CD14-positive monocyte (primary cell): ENCODE results near the gene CCBE1. TPM values are rescaled to one million over a fixed set of nuclear protein-coding genes. Genes with fewer than 3 reads are reported as not detected.

Source experiments
- DNase-seq, 3 donors: peaks; one replicate each; pipeline ENCODE4 v3.0.0-alpha.2; 2011 to 2022
- H2AFZ ChIP-seq: 2 replicates; pipeline ENCODE4 v1.6.0; 2012; ENCODE audit warnings: mild to moderate bottlenecking, low read depth, low read length, inconsistent platforms; ENCODE audit not compliant: insufficient read depth, poor library complexity, severe bottlenecking
- H3K27ac ChIP-seq, 2 donors: 1 replicate in 1 of 2; 2 replicates in 1 of 2; pipeline ENCODE4 v1.5.1; 2012 to 2013; ENCODE audit warnings: low read length in 2 of 2, control low read depth in 1 of 2, inconsistent platforms in 1 of 2, low read depth in 1 of 2, mild to moderate bottlenecking in 1 of 2
- H3K27me3 ChIP-seq, 2 donors: one replicate each; pipeline versions ENCODE4 v1.6.0 to v1.6.1; 2011 to 2013; ENCODE audit warnings: low read length in 2 of 2; ENCODE audit not compliant: control insufficient read depth in 2 of 2, insufficient read depth in 2 of 2
- H3K36me3 ChIP-seq, 2 donors: replicated peaks in 1 of 2; 1 replicate in 1 of 2; 2 replicates in 1 of 2; pipeline versions ENCODE4 v1.5.1 to v1.6.1; 2012 to 2013; ENCODE audit warnings: low read length in 2 of 2, control low read depth in 1 of 2, inconsistent platforms in 1 of 2, mild to moderate bottlenecking in 1 of 2; ENCODE audit not compliant: insufficient read depth in 2 of 2, control insufficient read depth in 1 of 2
- H3K4me1 ChIP-seq, 2 donors: 1 replicate in 1 of 2; 2 replicates in 1 of 2; pipeline versions ENCODE4 v1.5.1 to v1.6.1; 2012 to 2013; ENCODE audit warnings: low read length in 2 of 2, control low read depth in 1 of 2, inconsistent platforms in 1 of 2, mild to moderate bottlenecking in 1 of 2, moderate library complexity in 1 of 2; ENCODE audit not compliant: insufficient read depth in 2 of 2, control insufficient read depth in 1 of 2
- H3K4me2 ChIP-seq: replicated peaks from 2 replicates; pipeline ENCODE3; 2012; ENCODE audit warnings: low read length, moderate library complexity, mild to moderate bottlenecking; ENCODE audit not compliant: poor library complexity, severe bottlenecking; ENCODE audit errors: extremely low read depth
- H3K4me3 ChIP-seq, 3 experiments: fragments of 200-600 bp in 1 of 3; sonication (generic) in 1 of 3; replicated peaks in 1 of 3; 1 replicate in 2 of 3; 2 replicates in 1 of 3; pipeline ENCODE4 v1.5.1; 2011 to 2013; ENCODE audit warnings: low read length in 3 of 3, mild to moderate bottlenecking in 3 of 3, control low read depth in 2 of 3, low read depth in 2 of 3, inconsistent platforms in 1 of 3, moderate library complexity in 1 of 3
- H3K79me2 ChIP-seq: 2 replicates; pipeline ENCODE4 v1.6.0; 2012; ENCODE audit warnings: mild to moderate bottlenecking, control low read depth, inconsistent platforms, low read length, moderate library complexity; ENCODE audit not compliant: insufficient read depth
- H3K9ac ChIP-seq: 2 replicates; pipeline ENCODE4 v1.6.0; 2017; ENCODE audit warnings: low read length, mild to moderate bottlenecking; ENCODE audit not compliant: insufficient read depth, poor library complexity, severe bottlenecking
- H3K9me3 ChIP-seq, 2 donors: replicated peaks in 1 of 2; 1 replicate in 1 of 2; 2 replicates in 1 of 2; pipeline versions ENCODE4 v1.5.1 to v1.6.1; 2012 to 2013; ENCODE audit warnings: low read length in 2 of 2, control low read depth in 1 of 2; ENCODE audit not compliant: control insufficient read depth in 1 of 2, insufficient read depth in 1 of 2
- H4K20me1 ChIP-seq: 2 replicates; pipeline ENCODE4 v1.6.0; 2012; ENCODE audit warnings: mild to moderate bottlenecking, low read length, control low read depth, moderate library complexity; ENCODE audit not compliant: insufficient read depth
- H3K27ac Mint-ChIP-seq, 7 donors: one replicate each; pipeline ENCODE4 v1.8.0; 2020; ENCODE audit warnings: mild to moderate bottlenecking in 7 of 7, mixed read lengths in 7 of 7, moderate library complexity in 6 of 7, inconsistent platforms in 2 of 7
- H3K27me3 Mint-ChIP-seq, 3 donors: one replicate each; pipeline ENCODE4 v1.8.0; 2021 to 2022; ENCODE audit warnings: low read depth in 3 of 3, mild to moderate bottlenecking in 3 of 3, mixed read lengths in 3 of 3, moderate library complexity in 3 of 3, inconsistent platforms in 1 of 3
- H3K36me3 Mint-ChIP-seq, 2 donors: one replicate each; pipeline ENCODE4 v1.8.0; 2020; ENCODE audit warnings: mixed read lengths in 2 of 2, inconsistent platforms in 1 of 2, mild to moderate bottlenecking in 1 of 2
- H3K4me1 Mint-ChIP-seq: one replicate; pipeline ENCODE4 v1.8.0; 2020; ENCODE audit warnings: mild to moderate bottlenecking, mixed read lengths
- H3K4me3 Mint-ChIP-seq, 2 donors: one replicate each; pipeline ENCODE4 v1.8.0; 2020; ENCODE audit warnings: mild to moderate bottlenecking in 2 of 2, mixed read lengths in 2 of 2, moderate library complexity in 1 of 2
- H3K9me3 Mint-ChIP-seq, 7 donors: one replicate each; pipeline ENCODE4 v1.8.0; 2020 to 2022; ENCODE audit warnings: mixed read lengths in 7 of 7, mild to moderate bottlenecking in 6 of 7, moderate library complexity in 6 of 7, inconsistent platforms in 2 of 7
- CTCF ChIP-seq: fragments of 200-600 bp; IDR thresholded peaks from one replicate; pipeline ENCODE4 v1.8.0; 2022; ENCODE audit warnings: antibody characterized with exemption, mild to moderate bottlenecking
- WGBS: methylation state at CpG from one replicate; pipeline ENCODE4 v1.1.5; 2013; ENCODE audit warnings: missing lambda C conversion rate; ENCODE audit not compliant: insufficient coverage; 5-methylcytosine and 5-hydroxymethylcytosine counted together
- intact Hi-C, 2 donors: fragments of 100-400 bp; cut with micrococcal nuclease; formaldehyde crosslinking; loops; one replicate each; pipeline versions ENCODE4 v1.15.0 to v1.15.1; 2023
- polyA plus RNA-seq, 3 donors: library from polyadenylated mRNA; depleted of rRNA in 1 of 3; unstranded in 2 of 3; stranded (reverse) in 1 of 3; fragments of 300-500 nt in 2 of 3; fragments of >200 nt in 1 of 3; fragmentation: Illumina TruSeq in 2 of 3; gene quantifications; 1 replicate in 2 of 3; 2 replicates in 1 of 3; pipeline ENCODE4 v1.2.3, GENCODE V29; 2012 to 2021

CCBE1 gene
- polyA plus RNA-seq, 3 donors = not detected

GRCh38 chr18:59643740-59644139, 53.5 kb downstream of the CCBE1 start:
- 80% methylated on average over 1 of the region's 6 CpGs for WGBS
- H3K27me3 ChIP-seq = no peaks in the 10 kb centered on the region
- intact Hi-C loops = no loop called here
- Mint-ChIP-seq H3K4me1 (no peaks in the 10 kb centered on the region), H3K36me3 (no peaks in the 10 kb centered on the region), H3K27ac (no peak overlapping the region), H3K27me3 (peaks cover 2 to 8% (median 3%) of the 10 kb centered on the region in 3 donors), H3K4me3 (no peak overlapping the region), H3K9me3 (no peaks in the 10 kb centered on the region)
- H3K4me3 ChIP-seq = no peak overlapping the region
- H3K36me3 ChIP-seq = no peaks in the 10 kb centered on the region
- no peak overlapping the region for H3K27ac ChIP-seq
- H2AFZ ChIP-seq = no peak overlapping the region
- no peaks in the 10 kb centered on the region for H4K20me1 ChIP-seq
- no peak for TF ChIP-seq CTCF
- H3K79me2 ChIP-seq = no peaks in the 10 kb centered on the region
- H3K4me2 ChIP-seq = no peak overlapping the region
- H3K9ac ChIP-seq = no peak overlapping the region
- no peaks in the 10 kb centered on the region for H3K9me3 ChIP-seq
- H3K4me1 ChIP-seq = no peaks in the 10 kb centered on the region
- no peak for DNase-seq

GRCh38 chr18:59640721-59641120, 56.5 kb downstream of the CCBE1 start:
- H3K36me3 ChIP-seq = no peaks in the 10 kb centered on the region
- H3K27me3 ChIP-seq = no peaks in the 10 kb centered on the region
- no peaks in the 10 kb centered on the region for H3K4me1 Mint-ChIP-seq
- WGBS = no CpG with 5 or more reads among the region's 3 CpGs
- no peak overlapping the region for H3K27ac ChIP-seq
- no peak overlapping the region for H3K9ac ChIP-seq
- intact Hi-C loops = no loop called here
- H4K20me1 ChIP-seq = no peaks in the 10 kb centered on the region
- H3K4me3 ChIP-seq = no peak overlapping the region
- no peak for TF ChIP-seq CTCF
- H3K27me3 Mint-ChIP-seq = peaks cover 0 to 13% (median 2%) of the 10 kb centered on the region in 3 donors
- H3K79me2 ChIP-seq = no peaks in the 10 kb centered on the region
- no peak overlapping the region for H2AFZ ChIP-seq
- H3K36me3 Mint-ChIP-seq = no peaks in the 10 kb centered on the region
- H3K9me3 ChIP-seq = no peaks in the 10 kb centered on the region
- no peak overlapping the region for H3K27ac Mint-ChIP-seq
- no peak overlapping the region for H3K4me3 Mint-ChIP-seq
- no peak for DNase-seq
- H3K4me1 ChIP-seq = no peaks in the 10 kb centered on the region
- no peak overlapping the region for H3K4me2 ChIP-seq
- H3K9me3 Mint-ChIP-seq = no peaks in the 10 kb centered on the region
